ENCODE measurements around the gene CD200.
"Not testable (repeated sequence)": the region's sequence is repeated elsewhere in the genome, so short reads cannot be mapped to it uniquely, and the experiment has no call there.

Gene CD200

GRCh38 chr3:112362221-112362620, 29.3 kb downstream of the CD200 start:
- no peak for TF ChIP-seq POLR2A (IDR thresholded peaks at IDR 0.05; ENCODE audit: low read depth, low read length)
- FAIRE-seq (no peak), DNase-seq (ENCODE audit: insufficient read length, low spot score) (no peak)

- TF ChIP-seq POLR2A (IDR thresholded peaks at IDR 0.05; ENCODE audit: low read depth, low read length) = no peak
- no peak for FAIRE-seq
- no peak for DNase-seq (ENCODE audit: insufficient read length, low spot score)
Observed at GRCh38 chr3:112364291-112364690, 31.3 kb downstream of the CD200 start.

- TF ChIP-seq POLR2A (IDR thresholded peaks at IDR 0.05; ENCODE audit: low read depth, low read length) = no peak
- no peak for FAIRE-seq
- no peak for DNase-seq (ENCODE audit: insufficient read length, low spot score)
Observed at GRCh38 chr3:112365035-112365434, 32.1 kb downstream of the CD200 start.

- no peak for TF ChIP-seq POLR2A (IDR thresholded peaks at IDR 0.05; ENCODE audit: low read depth, low read length)
- FAIRE-seq (no peak), DNase-seq (ENCODE audit: insufficient read length, low spot score) (no peak)
Observed at GRCh38 chr3:112365636-112366035, 32.7 kb downstream of the CD200 start.

- DNase-seq (ENCODE audit: insufficient read length, low spot score) (no peak), FAIRE-seq (no peak)
- no peak for TF ChIP-seq POLR2A (IDR thresholded peaks at IDR 0.05; ENCODE audit: low read depth, low read length)
Observed at GRCh38 chr3:112366522-112366921, 33.6 kb downstream of the CD200 start.

GRCh38 chr3:112371569-112371968, 38.6 kb downstream of the CD200 start:
- FAIRE-seq = no peak
- DNase-seq (ENCODE audit: insufficient read length, low spot score) = no peak
- TF ChIP-seq POLR2A (IDR thresholded peaks at IDR 0.05; ENCODE audit: low read depth, low read length) = no peak

GRCh38 chr3:112372396-112372795, 39.4 kb downstream of the CD200 start:
- no peak for TF ChIP-seq POLR2A (IDR thresholded peaks at IDR 0.05; ENCODE audit: low read depth, low read length)
- FAIRE-seq (no peak), DNase-seq (ENCODE audit: insufficient read length, low spot score) (no peak)

GRCh38 chr3:112373476-112373875, 40.5 kb downstream of the CD200 start:
- TF ChIP-seq POLR2A (IDR thresholded peaks at IDR 0.05; ENCODE audit: low read depth, low read length) = no peak
- DNase-seq (ENCODE audit: insufficient read length, low spot score) (no peak), FAIRE-seq (no peak)

GRCh38 chr3:112373924-112374323, 41.0 kb downstream of the CD200 start:
- no peak for TF ChIP-seq POLR2A (IDR thresholded peaks at IDR 0.05; ENCODE audit: low read depth, low read length)
- FAIRE-seq (no peak), DNase-seq (ENCODE audit: insufficient read length, low spot score) (no peak)

- DNase-seq (ENCODE audit: insufficient read length, low spot score) = no peak
Observed at GRCh38 chr3:112374333-112374734, 41.4 kb downstream of the CD200 start.

GRCh38 chr3:112375117-112375516, 42.2 kb downstream of the CD200 start:
- FAIRE-seq (no peak), DNase-seq (ENCODE audit: insufficient read length, low spot score) (no peak)
- TF ChIP-seq POLR2A (IDR thresholded peaks at IDR 0.05; ENCODE audit: low read depth, low read length) = no peak

More at GRCh38 chr3:112374333-112374734, 41.4 kb downstream of the CD200 start:
- no peak for FAIRE-seq
- TF ChIP-seq POLR2A (IDR thresholded peaks at IDR 0.05; ENCODE audit: low read depth, low read length) = no peak

- DNase-seq (ENCODE audit: insufficient read length, low spot score) = no peak
Observed at GRCh38 chr3:112376241-112376911, 43.4 kb downstream of the CD200 start.

GRCh38 chr3:112376992-112377391, 44.0 kb downstream of the CD200 start:
- TF ChIP-seq POLR2A (IDR thresholded peaks at IDR 0.05; ENCODE audit: low read depth, low read length) = no peak
- FAIRE-seq = no peak
- DNase-seq (ENCODE audit: insufficient read length, low spot score) = no peak

More at GRCh38 chr3:112376241-112376911, 43.4 kb downstream of the CD200 start:
- no peak for FAIRE-seq
- TF ChIP-seq POLR2A (IDR thresholded peaks at IDR 0.05; ENCODE audit: low read depth, low read length) = no peak

- no peak for DNase-seq (ENCODE audit: insufficient read length, low spot score)
- TF ChIP-seq POLR2A (IDR thresholded peaks at IDR 0.05; ENCODE audit: low read depth, low read length) = no peak
- no peak for FAIRE-seq
Observed at GRCh38 chr3:112377568-112378071, 44.7 kb downstream of the CD200 start.

GRCh38 chr3:112378347-112378746, 45.4 kb downstream of the CD200 start:
- not testable (repeated sequence) for DNase-seq (ENCODE audit: insufficient read length, low spot score); FAIRE-seq
